GM12892 (cell line): ENCODE data around the gene MAML3.

Source experiments
- DNase-seq: peaks from one replicate; pipeline ENCODE4 v3.0.0; 2011; ENCODE audit not compliant: insufficient read length
- FAIRE-seq: peaks from 2 replicates; lab custom pipeline; 2011; peaks lifted over from hg19 to GRCh38; lab: Jason Lieb, UNC
- POLR2A ChIP-seq: IDR thresholded peaks from 2 replicates; pipeline ENCODE4 v1.6.1; 2011; ENCODE audit warnings: low read depth, low read length, control low read depth
- POLR2AphosphoS5 ChIP-seq: IDR thresholded peaks from 2 replicates; pipeline ENCODE4 v1.6.1; 2011; ENCODE audit warnings: low read depth, low read length, control low read depth
- TAF1 ChIP-seq: IDR thresholded peaks from 2 replicates; pipeline ENCODE4 v1.6.1; 2011; ENCODE audit warnings: low read depth, mild to moderate bottlenecking, control low read depth, low read length, borderline replicate concordance

The MAML3 gene

GRCh38 chr4:140047786-140048185 is 106.2 kb downstream of the MAML3 start:
- DNase-seq: no peak
- TF ChIP-seq POLR2A: no peak
- TF ChIP-seq POLR2AphosphoS5: no peak
- TF ChIP-seq TAF1: no peak
- FAIRE-seq: no peak

- no peak for FAIRE-seq
- TF ChIP-seq POLR2AphosphoS5 (no peak), POLR2A (no peak), TAF1 (no peak)
- no peak for DNase-seq
These were observed 106.9 kb downstream of the MAML3 start for GRCh38 chr4:140047017-140047640.

GRCh38 chr4:140046543-140046942 is 107.4 kb downstream of the MAML3 start:
- no peak for FAIRE-seq
- TF ChIP-seq TAF1: no peak
- no peak for TF ChIP-seq POLR2A
- TF ChIP-seq POLR2AphosphoS5: no peak
- DNase-seq: no peak

- DNase-seq (no peak), FAIRE-seq (no peak)
- TF ChIP-seq TAF1 (no peak), POLR2A (no peak), POLR2AphosphoS5 (no peak)
These were observed 108.0 kb downstream of the MAML3 start for GRCh38 chr4:140046016-140046415.

- FAIRE-seq: no peak
- no peak for TF ChIP-seq TAF1
- TF ChIP-seq POLR2A: no peak
- no peak for TF ChIP-seq POLR2AphosphoS5
These were observed 109.6 kb downstream of the MAML3 start for GRCh38 chr4:140044337-140044902.

GRCh38 chr4:140042634-140043033 is 111.3 kb downstream of the MAML3 start:
- TF ChIP-seq TAF1: no peak
- no peak for TF ChIP-seq POLR2A
- no peak for TF ChIP-seq POLR2AphosphoS5
- no peak for FAIRE-seq

More at GRCh38 chr4:140044337-140044902, 109.6 kb downstream of the MAML3 start:
- DNase-seq: no peak

GRCh38 chr4:140038031-140038533 is 115.9 kb downstream of the MAML3 start:
- TF ChIP-seq POLR2AphosphoS5: no peak
- TF ChIP-seq POLR2A: no peak
- FAIRE-seq (no peak), DNase-seq (no peak)

More at GRCh38 chr4:140042634-140043033, 111.3 kb downstream of the MAML3 start:
- no peak for DNase-seq

- FAIRE-seq (no peak), DNase-seq (no peak)
- no peak for TF ChIP-seq POLR2A
- TF ChIP-seq TAF1: no peak
- no peak for TF ChIP-seq POLR2AphosphoS5
These were observed 116.5 kb downstream of the MAML3 start for GRCh38 chr4:140037353-140038030.

- FAIRE-seq: no peak
- DNase-seq: no peak
- no peak for TF ChIP-seq POLR2AphosphoS5
- TF ChIP-seq TAF1: no peak
- no peak for TF ChIP-seq POLR2A
These were observed 122.3 kb downstream of the MAML3 start for GRCh38 chr4:140031706-140032105.

- TF ChIP-seq TAF1 (no peak), POLR2AphosphoS5 (no peak), POLR2A (no peak)
- FAIRE-seq (no peak), DNase-seq (no peak)
These were observed 122.9 kb downstream of the MAML3 start for GRCh38 chr4:140031061-140031460.

GRCh38 chr4:140028676-140029517 is 125.1 kb downstream of the MAML3 start:
- no peak for FAIRE-seq
- no peak for TF ChIP-seq TAF1
- no peak for TF ChIP-seq POLR2A
- TF ChIP-seq POLR2AphosphoS5: no peak
- DNase-seq: no peak
